HepG2 (cell line): ENCODE measurements around the gene TGM2. TPM values are rescaled to one million over a fixed set of nuclear protein-coding genes. Genes with fewer than 3 reads are reported as not detected.
A peak's percentile ranks its signal among the peaks of the same experiment; 100 is the strongest.

Experiments
- GFI1 ChIP-seq: sonication (generic); formaldehyde crosslinking; IDR thresholded peaks from 2 replicates; pipeline ENCODE4 v1.5.0; 2020; ENCODE audit warnings: missing genetic modification reagents, mild to moderate bottlenecking, borderline replicate concordance
- HMG20B ChIP-seq: conservative IDR thresholded peaks from 2 replicates; pipeline ENCODE4 v1.6.1; 2016; ENCODE audit warnings: missing genetic modification reagents, missing compliant biosample characterization
- KDM1A ChIP-seq: IDR thresholded peaks from 2 replicates; pipeline ENCODE4 v1.6.1; 2016; ENCODE audit warnings: missing compliant biosample characterization
- MAFF ChIP-seq: IDR thresholded peaks from 2 replicates; pipeline ENCODE4 v1.6.1; 2011; ENCODE audit warnings: low read depth, low read length, improper control_type of control experiment
- MBNL3 ChIP-seq: fragments of 250-450 bp; sonication (Bioruptor Pico); conservative IDR thresholded peaks from 2 replicates; pipeline ENCODE4 v1.8.0; 2022; ENCODE audit warnings: mild to moderate bottlenecking, inconsistent platforms
- NFIC ChIP-seq: IDR thresholded peaks from 2 replicates; pipeline ENCODE4 v1.6.1; 2012; ENCODE audit warnings: mild to moderate bottlenecking, low read length, inconsistent platforms
- PAX8 ChIP-seq: sonication (generic); formaldehyde crosslinking; IDR thresholded peaks from 2 replicates; pipeline ENCODE4 v1.8.0; 2022; ENCODE audit warnings: mild to moderate bottlenecking, missing genetic modification reagents, borderline replicate concordance
- PRMT3 ChIP-seq: sonication (generic); formaldehyde crosslinking; IDR thresholded peaks from 2 replicates; pipeline ENCODE4 v1.8.1; 2022; ENCODE audit warnings: low read depth, mild to moderate bottlenecking, moderate library complexity, missing genetic modification reagents, borderline replicate concordance
- RBFOX2 ChIP-seq: fragments of 200-400 bp; formaldehyde crosslinking; IDR thresholded peaks from 2 replicates; pipeline ENCODE4 v1.6.1; 2017; ENCODE audit warnings: low read depth, mild to moderate bottlenecking, low read length
- TAF15 ChIP-seq: fragments of 200-400 bp; formaldehyde crosslinking; IDR thresholded peaks from one replicate; pipeline ENCODE4 v1.6.1; 2018; ENCODE audit warnings: mild to moderate bottlenecking, low read depth, low read length; ENCODE audit not compliant: poor library complexity, severe bottlenecking
- TBX2 ChIP-seq: sonication (generic); formaldehyde crosslinking; IDR thresholded peaks from 2 replicates; pipeline ENCODE4 v1.5.0; 2020; ENCODE audit warnings: missing genetic modification reagents, mild to moderate bottlenecking, borderline replicate concordance
- THAP11 ChIP-seq: IDR thresholded peaks from 2 replicates; pipeline ENCODE4 v1.6.1; 2016; ENCODE audit warnings: missing biosample characterization, missing genetic modification reagents
- ZFP36L2 ChIP-seq: sonication (generic); formaldehyde crosslinking; IDR thresholded peaks from 2 replicates; pipeline ENCODE4 v1.4.0; 2020; ENCODE audit warnings: missing genetic modification reagents
- ZNF124 ChIP-seq: sonication (generic); formaldehyde crosslinking; IDR thresholded peaks from 2 replicates; pipeline ENCODE4 v1.4.0; 2020; ENCODE audit warnings: missing genetic modification reagents
- ZNF160 ChIP-seq: sonication (generic); formaldehyde crosslinking; IDR thresholded peaks from 2 replicates; pipeline ENCODE4 v1.8.0; 2022; ENCODE audit warnings: mild to moderate bottlenecking, inconsistent platforms, missing genetic modification reagents
- ZNF343 ChIP-seq: sonication (generic); formaldehyde crosslinking; IDR thresholded peaks from 2 replicates; pipeline ENCODE4 v1.4.0; 2020; ENCODE audit warnings: mild to moderate bottlenecking, missing genetic modification reagents
- ZNF563 ChIP-seq: sonication (generic); formaldehyde crosslinking; IDR thresholded peaks from 2 replicates; pipeline ENCODE4 v1.8.0; 2022; ENCODE audit warnings: mild to moderate bottlenecking, moderate library complexity, missing genetic modification reagents
- ZNF670 ChIP-seq: sonication (generic); formaldehyde crosslinking; IDR thresholded peaks from 2 replicates; pipeline ENCODE4 v1.8.0; 2022; ENCODE audit warnings: mild to moderate bottlenecking, missing genetic modification reagents, borderline replicate concordance
- ZNF747 ChIP-seq: sonication (generic); formaldehyde crosslinking; IDR thresholded peaks from 2 replicates; pipeline ENCODE4 v1.8.1; 2023; ENCODE audit warnings: missing genetic modification reagents, mild to moderate bottlenecking, borderline replicate concordance
- polyA plus RNA-seq, 8 experiments: library from polyadenylated mRNA; depleted of rRNA in 3 of 8; stranded (reverse) in 7 of 8; unstranded in 1 of 8; fragments of >200 nt; fragmentation: Illumina TruSeq in 4 of 8; extraction: Trizol in 4 of 8; gene quantifications; 2 replicates each; pipeline versions ENCODE4 v1.2.1 to v1.2.3, GENCODE V29; 2011 to 2016; ENCODE audit warnings: low read depth in 4 of 8, missing spikeins in 1 of 8, mixed read lengths in 1 of 8; ENCODE audit not compliant: insufficient read depth in 1 of 8
- total RNA-seq, 5 experiments: library from RNA; depleted of rRNA; stranded (reverse); fragments of >200 nt; fragmentation: Illumina TruSeq; extraction: Trizol; gene quantifications; 2 replicates each; pipeline ENCODE4 v1.2.3, GENCODE V29; 2016; ENCODE audit warnings: low read depth in 1 of 5
- TF ChIP-seq, protein P1 (sequence below): sonication (generic); formaldehyde crosslinking; IDR thresholded peaks from 2 replicates; pipeline ENCODE4 v1.4.0; 2020; ENCODE audit warnings: missing genetic modification reagents
- TF ChIP-seq, protein P2 (sequence below): conservative IDR thresholded peaks from 2 replicates; pipeline ENCODE4 v1.6.1; 2018; ENCODE audit warnings: missing genetic modification reagents
- TF ChIP-seq, protein P3 (sequence below): sonication (generic); formaldehyde crosslinking; IDR thresholded peaks from 2 replicates; pipeline ENCODE4 v1.4.0; 2020; ENCODE audit warnings: missing genetic modification reagents
- TF ChIP-seq, protein P4 (sequence below): sonication (generic); formaldehyde crosslinking; IDR thresholded peaks from 2 replicates; pipeline ENCODE4 v1.5.1; 2020; ENCODE audit warnings: mild to moderate bottlenecking, missing genetic modification reagents, borderline replicate concordance

Gene TGM2
- total and polyA plus RNA-seq, 2 of the 13 experiments (the other 11 are each of a cell fraction or from before 2014, with no cell fraction given): 4.2 to 46.4 TPM

DNA sequence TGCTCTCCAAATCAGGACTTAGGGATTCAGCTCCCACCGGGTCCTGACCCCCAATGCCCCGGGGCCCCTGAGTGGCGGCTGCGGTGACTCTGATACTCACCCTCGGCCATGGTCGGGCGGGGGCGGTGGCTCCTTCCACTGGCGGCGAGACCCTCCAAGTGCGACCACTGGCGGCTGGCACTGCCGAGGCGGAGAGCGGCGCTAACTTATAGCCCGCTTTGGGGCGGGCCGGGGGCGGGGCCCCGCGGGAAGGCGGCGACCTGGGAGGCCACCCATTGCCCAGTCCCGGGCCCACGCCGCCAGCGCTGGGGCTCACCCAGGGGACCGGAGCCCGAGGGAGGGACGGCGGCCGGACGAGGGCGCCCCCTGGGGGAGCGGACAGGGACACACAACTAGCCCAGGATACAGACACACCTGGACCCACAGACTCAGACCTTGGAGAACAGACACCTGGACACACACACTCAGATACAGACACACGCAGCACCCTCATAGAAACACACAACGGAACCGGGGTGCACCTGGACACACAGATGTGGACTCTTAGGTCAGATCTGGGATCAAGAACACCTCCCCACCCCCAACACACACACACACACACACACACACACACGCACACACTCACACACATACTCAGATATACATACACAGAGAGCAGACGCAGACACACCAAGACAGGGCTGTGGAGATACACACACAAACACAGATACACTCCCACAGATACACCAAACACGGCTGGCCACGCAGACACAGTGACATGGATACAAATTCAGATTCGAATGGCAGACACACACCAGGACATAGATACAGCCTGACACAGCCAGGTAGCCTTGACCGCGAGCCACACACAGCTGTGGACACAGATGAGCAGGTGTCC lies at the start of gene TGM2 (continued):
- no peak for TF ChIP-seq ZNF670 (CRISPR knock-in tag)
- no peak for TF ChIP-seq NFIC
- peak; percentile 70; the same call in 1 of the 2 replicates for TF ChIP-seq KDM1A (CRISPR knock-in tag)
- no peak for TF ChIP-seq MBNL3 (CRISPR knock-in tag)
- TF ChIP-seq, protein P1, sequence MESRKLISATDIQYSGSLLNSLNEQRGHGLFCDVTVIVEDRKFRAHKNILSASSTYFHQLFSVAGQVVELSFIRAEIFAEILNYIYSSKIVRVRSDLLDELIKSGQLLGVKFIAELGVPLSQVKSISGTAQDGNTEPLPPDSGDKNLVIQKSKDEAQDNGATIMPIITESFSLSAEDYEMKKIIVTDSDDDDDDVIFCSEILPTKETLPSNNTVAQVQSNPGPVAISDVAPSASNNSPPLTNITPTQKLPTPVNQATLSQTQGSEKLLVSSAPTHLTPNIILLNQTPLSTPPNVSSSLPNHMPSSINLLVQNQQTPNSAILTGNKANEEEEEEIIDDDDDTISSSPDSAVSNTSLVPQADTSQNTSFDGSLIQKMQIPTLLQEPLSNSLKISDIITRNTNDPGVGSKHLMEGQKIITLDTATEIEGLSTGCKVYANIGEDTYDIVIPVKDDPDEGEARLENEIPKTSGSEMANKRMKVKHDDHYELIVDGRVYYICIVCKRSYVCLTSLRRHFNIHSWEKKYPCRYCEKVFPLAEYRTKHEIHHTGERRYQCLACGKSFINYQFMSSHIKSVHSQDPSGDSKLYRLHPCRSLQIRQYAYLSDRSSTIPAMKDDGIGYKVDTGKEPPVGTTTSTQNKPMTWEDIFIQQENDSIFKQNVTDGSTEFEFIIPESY: peak; percentile 55; the same call in 1 of the 2 replicates
- TF ChIP-seq GFI1: peak; percentile 73; the same call in 1 of the 2 replicates
- no peak for TF ChIP-seq HMG20B (CRISPR knock-in tag)
- peak; percentile 91 for TF ChIP-seq ZNF563
- TF ChIP-seq, protein P2, sequence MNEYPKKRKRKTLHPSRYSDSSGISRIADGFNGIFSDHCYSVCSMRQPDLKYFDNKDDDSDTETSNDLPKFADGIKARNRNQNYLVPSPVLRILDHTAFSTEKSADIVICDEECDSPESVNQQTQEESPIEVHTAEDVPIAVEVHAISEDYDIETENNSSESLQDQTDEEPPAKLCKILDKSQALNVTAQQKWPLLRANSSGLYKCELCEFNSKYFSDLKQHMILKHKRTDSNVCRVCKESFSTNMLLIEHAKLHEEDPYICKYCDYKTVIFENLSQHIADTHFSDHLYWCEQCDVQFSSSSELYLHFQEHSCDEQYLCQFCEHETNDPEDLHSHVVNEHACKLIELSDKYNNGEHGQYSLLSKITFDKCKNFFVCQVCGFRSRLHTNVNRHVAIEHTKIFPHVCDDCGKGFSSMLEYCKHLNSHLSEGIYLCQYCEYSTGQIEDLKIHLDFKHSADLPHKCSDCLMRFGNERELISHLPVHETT: 0 out of 2 replicates have a peak, but pooled peaks have one; percentile 63
- TF ChIP-seq ZNF160 (CRISPR knock-in tag): peak; percentile 40; the same call in 1 of the 2 replicates
- peak; percentile 76; the same call in 1 of the 2 replicates for TF ChIP-seq PAX8 (CRISPR knock-in tag)
- TF ChIP-seq ZFP36L2: no peak; the same call in 1 of the 2 replicates
- TF ChIP-seq, protein P3, sequence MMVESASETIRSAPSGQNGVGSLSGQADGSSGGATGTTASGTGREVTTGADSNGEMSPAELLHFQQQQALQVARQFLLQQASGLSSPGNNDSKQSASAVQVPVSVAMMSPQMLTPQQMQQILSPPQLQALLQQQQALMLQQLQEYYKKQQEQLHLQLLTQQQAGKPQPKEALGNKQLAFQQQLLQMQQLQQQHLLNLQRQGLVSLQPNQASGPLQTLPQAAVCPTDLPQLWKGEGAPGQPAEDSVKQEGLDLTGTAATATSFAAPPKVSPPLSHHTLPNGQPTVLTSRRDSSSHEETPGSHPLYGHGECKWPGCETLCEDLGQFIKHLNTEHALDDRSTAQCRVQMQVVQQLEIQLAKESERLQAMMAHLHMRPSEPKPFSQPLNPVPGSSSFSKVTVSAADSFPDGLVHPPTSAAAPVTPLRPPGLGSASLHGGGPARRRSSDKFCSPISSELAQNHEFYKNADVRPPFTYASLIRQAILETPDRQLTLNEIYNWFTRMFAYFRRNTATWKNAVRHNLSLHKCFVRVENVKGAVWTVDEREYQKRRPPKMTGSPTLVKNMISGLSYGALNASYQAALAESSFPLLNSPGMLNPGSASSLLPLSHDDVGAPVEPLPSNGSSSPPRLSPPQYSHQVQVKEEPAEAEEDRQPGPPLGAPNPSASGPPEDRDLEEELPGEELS (CRISPR knock-in tag): peak; percentile 70; the same call in 1 of the 2 replicates
- TF ChIP-seq, protein P4, sequence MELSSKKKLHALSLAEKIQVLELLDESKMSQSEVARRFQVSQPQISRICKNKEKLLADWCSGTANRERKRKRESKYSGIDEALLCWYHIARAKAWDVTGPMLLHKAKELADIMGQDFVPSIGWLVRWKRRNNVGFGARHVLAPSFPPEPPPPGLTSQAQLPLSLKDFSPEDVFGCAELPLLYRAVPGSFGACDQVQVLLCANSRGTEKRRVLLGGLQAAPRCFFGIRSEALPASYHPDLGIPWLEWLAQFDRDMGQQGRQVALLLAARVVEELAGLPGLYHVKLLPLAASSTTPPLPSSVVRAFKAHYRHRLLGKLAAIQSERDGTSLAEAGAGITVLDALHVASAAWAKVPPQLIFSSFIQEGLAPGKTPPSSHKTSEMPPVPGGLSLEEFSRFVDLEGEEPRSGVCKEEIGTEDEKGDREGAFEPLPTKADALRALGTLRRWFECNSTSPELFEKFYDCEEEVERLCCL (CRISPR knock-in tag): no peak
- peak; percentile 77 for TF ChIP-seq RBFOX2
- TF ChIP-seq MAFF: no peak
- TF ChIP-seq THAP11 (CRISPR knock-in tag): peak; percentile 80
- no peak for TF ChIP-seq PRMT3
- peak; percentile 78 for TF ChIP-seq TBX2 (CRISPR knock-in tag)
- TF ChIP-seq ZNF124 (CRISPR knock-in tag): peak; percentile 87
- no peak for TF ChIP-seq ZNF747
- TF ChIP-seq ZNF343: peak; percentile 85
- peak; percentile 79 for TF ChIP-seq TAF15
